ENCODE data around the gene TNMD.

TNMD gene

GRCh38 chrX:100645106-100645505 lies 60.4 kb downstream of the TNMD start:
- no peak for DNase-seq

DNA sequence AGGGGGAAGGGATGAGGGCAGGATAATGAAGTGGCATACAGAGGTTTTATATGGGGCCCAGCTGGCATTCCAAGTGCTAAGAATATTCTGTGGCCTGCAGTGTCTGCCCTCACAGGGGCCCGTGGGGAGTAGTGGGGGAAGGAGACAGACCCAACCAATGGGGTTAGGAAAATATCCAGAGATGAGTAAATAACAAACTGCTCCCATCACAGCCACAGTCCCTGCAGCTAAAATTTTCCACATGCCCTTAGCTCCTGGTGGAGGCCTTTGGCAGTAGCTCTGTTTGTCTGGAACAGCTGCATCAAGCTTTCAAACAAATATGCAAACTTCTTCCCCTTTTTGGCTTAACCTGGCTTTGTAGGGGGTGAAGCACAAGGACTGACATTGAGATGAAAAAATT lies 62.4 kb downstream of the TNMD start:
- no peak for DNase-seq

- DNase-seq, result no peak
Observed at GRCh38 chrX:100647739-100648138, 63.0 kb downstream of the TNMD start.

DNA sequence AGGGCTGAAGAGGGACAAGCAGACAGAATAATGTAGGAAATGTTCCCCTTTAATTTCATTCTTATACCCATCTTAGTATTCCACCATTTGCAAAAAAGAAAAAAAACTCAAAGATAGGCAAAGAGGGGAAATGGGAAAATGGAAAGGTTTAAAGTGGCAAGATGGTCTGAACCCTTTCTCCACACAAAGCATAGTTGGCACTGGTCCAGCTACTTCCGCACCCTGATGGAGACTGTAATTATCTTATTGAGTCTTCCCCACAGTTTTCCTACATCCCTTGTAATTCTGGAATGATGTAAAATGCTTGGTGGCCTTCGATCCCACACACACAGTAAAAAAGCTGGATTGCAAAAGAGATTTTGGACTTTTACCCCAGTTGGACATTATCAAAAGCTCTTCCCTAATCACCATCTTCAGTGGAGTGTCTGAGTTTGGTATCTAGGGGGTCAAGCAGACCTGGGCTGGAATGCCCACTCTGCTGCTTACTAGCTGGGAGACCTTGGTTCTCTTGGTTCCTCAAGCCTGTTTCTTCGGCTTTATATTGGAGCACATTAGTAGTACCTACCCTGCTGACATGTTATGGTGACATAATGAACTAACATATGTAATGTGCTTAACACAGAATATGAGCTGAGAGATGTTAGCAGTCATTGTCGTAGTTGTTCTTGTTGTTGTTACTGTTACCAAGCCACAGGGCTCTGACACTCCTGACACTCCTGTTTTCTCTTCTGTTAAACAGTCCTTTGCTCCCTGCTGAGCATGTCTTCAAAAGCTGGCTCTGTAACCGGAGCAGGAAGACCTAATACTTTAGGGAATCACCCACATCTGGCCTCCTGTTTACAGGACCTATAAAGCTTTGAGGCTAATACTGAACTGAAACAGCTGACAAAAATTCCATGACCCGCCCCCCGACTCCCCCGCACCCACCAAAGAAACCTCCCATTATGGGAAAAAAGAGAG lies 64.0 kb downstream of the TNMD start:
- DNase-seq, result no peak

All from NCI-H1694 (cell line).